Stimulated activated CD4-positive, alpha-beta T cell treated with anti-CD3 and anti-CD28 coated beads, Interleukin-2, amount 100 ng/mL, for 4 hours (primary cell): ENCODE measurements around the gene GTF3A.

Experiments
- DNase-seq: peaks from one replicate; pipeline ENCODE4 v3.0.0-alpha.2; 2020; ENCODE audit warnings: low read depth

Gene GTF3A

GRCh38 chr13:27449081-27449603, 24.7 kb downstream of the GTF3A start:
- DNase-seq, result no peak

- peak; percentile 95 for DNase-seq
These were observed 25.8 kb downstream of the GTF3A start, which contains the start of gene MTIF3 for GRCh38 chr13:27449936-27450828. Gene MTIF3 (minus strand): TSS chr13:27450564. CDS start chr13:27440448, 10,116 bp downstream.

GRCh38 chr13:27450921-27451471, 26.6 kb downstream of the GTF3A start:
- DNase-seq, result no peak

GRCh38 chr13:27455331-27455855, 31.0 kb downstream of the GTF3A start:
- DNase-seq, result no peak

- DNase-seq, result no peak
These were observed 37.6 kb downstream of the GTF3A start for GRCh38 chr13:27461940-27462584.

- no peak for DNase-seq
These were observed 39.1 kb downstream of the GTF3A start for GRCh38 chr13:27463500-27463899.

- DNase-seq, result no peak
These were observed 41.2 kb downstream of the GTF3A start for GRCh38 chr13:27465611-27466010.

GRCh38 chr13:27466513-27466912, 42.1 kb downstream of the GTF3A start:
- DNase-seq, result no peak

GRCh38 chr13:27470075-27470820, 45.8 kb downstream of the GTF3A start:
- no peak for DNase-seq

GRCh38 chr13:27472441-27472840, 48.0 kb downstream of the GTF3A start:
- no peak for DNase-seq

GRCh38 chr13:27472941-27473340, 48.5 kb downstream of the GTF3A start:
- no peak for DNase-seq

GRCh38 chr13:27474751-27475268, 50.4 kb downstream of the GTF3A start:
- no peak for DNase-seq

- no peak for DNase-seq
These were observed 52.7 kb downstream of the GTF3A start for GRCh38 chr13:27476943-27477703.

- DNase-seq, result no peak
These were observed 57.3 kb downstream of the GTF3A start for GRCh38 chr13:27481766-27482165.

GRCh38 chr13:27482983-27483382, 58.6 kb downstream of the GTF3A start:
- no peak for DNase-seq

GRCh38 chr13:27483421-27483820, 59.0 kb downstream of the GTF3A start:
- DNase-seq, result no peak
